Activated CD8-positive, alpha-beta T cell treated with anti-CD3 and anti-CD28 coated beads for 36 hours (primary cell): Measurements from ENCODE around the gene MAP3K3. TPM values are rescaled to one million over a fixed set of nuclear protein-coding genes. Genes with fewer than 3 reads are reported as not detected.

Source experiments
- ATAC-seq: fragments of 200-7000 bp; cut with Tn5 transposase; one replicate; pipeline ENCODE4 v1.10.0; 2021; ENCODE audit warnings: mild to moderate bottlenecking, moderate library complexity
- CTCF ChIA-PET: fragments of 350-600 bp; sonication (Branson Sonifier 250); formaldehyde crosslinking; loops from one replicate; lab custom pipeline; 2021; ENCODE audit warnings: antibody characterized with exemption; lab: Charles Lee
- POLR2A ChIA-PET: fragments of 350-600 bp; sonication (Branson Sonifier 250); formaldehyde crosslinking; loops from one replicate; lab custom pipeline; 2021; ENCODE audit warnings: antibody characterized with exemption; lab: Charles Lee
- DNase-seq: peaks from one replicate; pipeline ENCODE4 v3.0.0-alpha.2; 2020
- H3K27ac Mint-ChIP-seq: one replicate; pipeline ENCODE4 v1.8.0; 2021; ENCODE audit warnings: mild to moderate bottlenecking, mixed read lengths
- H3K27me3 Mint-ChIP-seq: one replicate; pipeline ENCODE4 v1.8.0; 2021; ENCODE audit warnings: mixed read lengths
- H3K36me3 Mint-ChIP-seq: one replicate; pipeline ENCODE4 v1.8.0; 2021; ENCODE audit warnings: low read depth, mixed read lengths
- H3K4me1 Mint-ChIP-seq: one replicate; pipeline ENCODE4 v1.8.0; 2021; ENCODE audit warnings: low read depth, mixed read lengths
- H3K4me3 Mint-ChIP-seq: one replicate; pipeline ENCODE4 v1.8.0; 2021; ENCODE audit warnings: mild to moderate bottlenecking, moderate library complexity, mixed read lengths
- H3K9me3 Mint-ChIP-seq: one replicate; pipeline ENCODE4 v1.8.0; 2021; ENCODE audit warnings: mixed read lengths
- intact Hi-C: fragments of 100-400 bp; cut with micrococcal nuclease; formaldehyde crosslinking; loops from one replicate; pipeline ENCODE4 v1.10.0; 2022
- total RNA-seq, 2 experiments: library from RNA; stranded (reverse); gene quantifications; one replicate each; pipeline ENCODE4 v1.2.3, GENCODE V29; 2021
- TF ChIP-seq, protein P1 (sequence below): fragments of 200-600 bp; IDR thresholded peaks from one replicate; pipeline ENCODE4 v1.8.0; 2022; ENCODE audit warnings: antibody characterized with exemption, mild to moderate bottlenecking

The MAP3K3 gene
- total RNA-seq, 2 experiments from 2014 or later: 20.6 to 22.5 TPM

GRCh38 chr17:63694229-63694949, 72.2 kb downstream of the MAP3K3 start:
- ATAC-seq (no peak), DNase-seq (no peak)
- no peaks in the 10 kb centered on the region for H3K27me3 Mint-ChIP-seq
- peaks cover 46% of the 10 kb centered on the region for H3K4me1 Mint-ChIP-seq
- POLR2A ChIA-PET: interaction anchor here (0.9 to 11.3 kb wide), 8 partner anchors 8 to 80 kb away, joined by 3 to 96 read pairs (median 10); partner anchors contain the start of genes CCDC47, DDX42 and MAP3K3
- H3K9me3 Mint-ChIP-seq: no peaks in the 10 kb centered on the region
- CTCF ChIA-PET: interaction anchor here (0.6 to 1.8 kb wide), 9 partner anchors 12 to 269 kb away, joined by 3 to 7 read pairs (median 4); partner anchors contain the start of gene MAP3K3
- no peak overlapping the region for H3K4me3 Mint-ChIP-seq
- intact Hi-C loops: no loop called here
- peaks cover 35% of the 10 kb centered on the region for H3K36me3 Mint-ChIP-seq
- TF ChIP-seq, protein P1, sequence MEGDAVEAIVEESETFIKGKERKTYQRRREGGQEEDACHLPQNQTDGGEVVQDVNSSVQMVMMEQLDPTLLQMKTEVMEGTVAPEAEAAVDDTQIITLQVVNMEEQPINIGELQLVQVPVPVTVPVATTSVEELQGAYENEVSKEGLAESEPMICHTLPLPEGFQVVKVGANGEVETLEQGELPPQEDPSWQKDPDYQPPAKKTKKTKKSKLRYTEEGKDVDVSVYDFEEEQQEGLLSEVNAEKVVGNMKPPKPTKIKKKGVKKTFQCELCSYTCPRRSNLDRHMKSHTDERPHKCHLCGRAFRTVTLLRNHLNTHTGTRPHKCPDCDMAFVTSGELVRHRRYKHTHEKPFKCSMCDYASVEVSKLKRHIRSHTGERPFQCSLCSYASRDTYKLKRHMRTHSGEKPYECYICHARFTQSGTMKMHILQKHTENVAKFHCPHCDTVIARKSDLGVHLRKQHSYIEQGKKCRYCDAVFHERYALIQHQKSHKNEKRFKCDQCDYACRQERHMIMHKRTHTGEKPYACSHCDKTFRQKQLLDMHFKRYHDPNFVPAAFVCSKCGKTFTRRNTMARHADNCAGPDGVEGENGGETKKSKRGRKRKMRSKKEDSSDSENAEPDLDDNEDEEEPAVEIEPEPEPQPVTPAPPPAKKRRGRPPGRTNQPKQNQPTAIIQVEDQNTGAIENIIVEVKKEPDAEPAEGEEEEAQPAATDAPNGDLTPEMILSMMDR: no peak
- H3K27ac Mint-ChIP-seq: peak overlapping the region; percentile 94

DNA sequence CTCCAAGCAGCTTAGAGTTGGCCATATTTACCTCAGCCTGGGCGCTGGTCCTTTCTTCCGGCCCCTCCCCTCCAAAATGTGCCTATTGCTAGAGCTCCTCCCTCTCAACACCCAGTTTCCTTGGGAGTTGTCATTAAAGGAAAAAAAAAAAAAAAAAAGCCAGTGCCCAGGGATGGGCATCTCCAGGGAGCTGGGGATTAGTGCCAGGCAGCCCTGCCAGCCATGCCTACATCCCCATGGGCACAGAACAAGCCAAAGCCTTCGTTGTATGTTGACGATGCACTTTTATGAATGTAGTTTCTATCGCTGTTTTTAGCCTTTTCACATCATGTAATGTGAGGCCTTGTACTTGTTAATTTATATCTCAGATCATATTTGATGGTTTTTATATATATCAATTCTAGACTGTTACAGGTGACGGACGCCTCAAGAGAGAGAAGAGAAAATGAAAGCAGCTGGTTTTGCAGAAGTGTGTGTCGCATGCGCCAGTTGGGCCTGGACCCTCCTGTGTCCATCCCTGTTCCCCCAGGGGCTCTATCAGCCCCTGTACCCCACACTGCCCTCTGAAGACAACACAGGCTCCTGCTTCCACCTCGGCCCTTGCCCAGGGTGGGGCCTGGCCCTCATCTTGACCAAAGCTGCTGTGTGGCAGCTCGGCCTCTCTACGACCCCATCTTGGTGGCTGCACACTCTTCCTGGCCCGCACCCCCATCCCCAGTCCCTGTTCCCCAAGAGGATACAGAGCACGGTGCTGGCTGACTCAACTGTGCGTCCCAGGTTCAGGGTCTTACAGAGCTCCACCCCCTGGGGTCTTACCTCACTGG, 72.9 kb downstream of the MAP3K3 start:
- Mint-ChIP-seq H3K4me1 (peaks cover 46% of the 10 kb centered on the region), H3K27me3 (no peaks in the 10 kb centered on the region), H3K4me3 (no peak overlapping the region), H3K9me3 (no peaks in the 10 kb centered on the region), H3K36me3 (peaks cover 35% of the 10 kb centered on the region), H3K27ac (peak overlapping the region; percentile 94)
- intact Hi-C loops: loop anchor here (5.0 kb wide), 2 partner anchors 73 to 137 kb away; partner anchors contain the start of gene MAP3K3
- DNase-seq: no peak
- ChIA-PET POLR2A (interaction anchor here (0.7 to 11.3 kb wide), 11 partner anchors 9 to 79 kb away, joined by 3 to 96 read pairs (median 10); partner anchors contain the start of genes CCDC47, DDX42 and MAP3K3), CTCF (interaction anchor here (0.9 to 1.8 kb wide), 6 partner anchors 11 to 87 kb away, joined by 3 to 5 read pairs (median 4); no protein-coding TSS in a partner anchor)
- ATAC-seq: no peak
- TF ChIP-seq, protein P1: no peak

- Mint-ChIP-seq H3K27ac (peak overlapping the region; percentile 94), H3K27me3 (no peaks in the 10 kb centered on the region), H3K9me3 (no peaks in the 10 kb centered on the region), H3K36me3 (peaks cover 34% of the 10 kb centered on the region), H3K4me3 (peak overlapping the region; percentile 83), H3K4me1 (peaks cover 46% of the 10 kb centered on the region)
- intact Hi-C loops: loop anchor here (5.0 kb wide), 2 partner anchors 74 to 136 kb away; partner anchors contain the start of gene MAP3K3
- ChIA-PET POLR2A (interaction anchor here (0.7 to 11.3 kb wide), 8 partner anchors 10 to 78 kb away, joined by 3 to 96 read pairs (median 24); partner anchors contain the start of genes CCDC47, DDX42 and MAP3K3), CTCF (interaction anchor here (1.3 to 3.6 kb wide), 7 partner anchors 10 to 84 kb away, joined by 3 to 28 read pairs (median 5); no protein-coding TSS in a partner anchor)
- ATAC-seq: no peak
- TF ChIP-seq, protein P1: no peak
- DNase-seq: no peak
Observed at GRCh38 chr17:63695889-63696288, 73.7 kb downstream of the MAP3K3 start.

DNA sequence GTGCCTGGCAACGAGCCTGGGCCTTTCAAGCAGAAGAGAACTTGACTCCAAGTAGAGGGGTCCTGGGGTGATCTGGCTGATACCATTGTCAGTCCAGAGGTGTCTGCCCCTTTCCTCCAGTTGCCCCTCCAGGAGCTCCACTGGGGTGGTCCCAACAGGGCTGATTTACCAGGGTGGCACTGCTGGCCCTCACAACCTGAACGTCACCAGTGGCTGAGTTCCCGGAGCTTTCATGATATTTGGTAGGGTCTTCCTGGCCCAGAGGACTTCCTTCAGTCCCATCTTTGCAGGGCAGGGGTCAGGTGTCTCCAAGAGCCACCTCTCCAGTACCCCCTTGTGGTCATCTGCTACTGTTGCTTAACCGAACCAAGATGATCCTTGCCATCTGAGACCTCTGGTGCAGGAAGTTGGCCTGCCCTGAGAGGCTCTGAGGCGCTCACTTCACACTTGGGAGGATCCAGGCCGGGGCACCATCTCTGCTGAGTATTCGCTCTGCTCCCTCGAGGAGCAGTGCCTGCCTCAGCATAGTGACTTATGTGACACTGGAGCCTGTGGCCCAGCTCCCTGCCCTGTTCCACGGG, 74.3 kb downstream of the MAP3K3 start:
- CTCF ChIA-PET: interaction anchor here (0.9 to 3.6 kb wide), 8 partner anchors 9 to 153 kb away, joined by 3 to 28 read pairs (median 4); partner anchors contain the start of gene DCAF7
- POLR2A ChIA-PET: interaction anchor here (0.9 to 11.3 kb wide), 11 partner anchors 8 to 78 kb away, joined by 4 to 96 read pairs (median 14); partner anchors contain the start of genes CCDC47, DDX42 and MAP3K3
- Mint-ChIP-seq H3K4me1 (peaks cover 47% of the 10 kb centered on the region), H3K4me3 (peak overlapping the region; percentile 83), H3K27me3 (no peaks in the 10 kb centered on the region), H3K27ac (peak overlapping the region; percentile 94), H3K9me3 (no peaks in the 10 kb centered on the region), H3K36me3 (peaks cover 35% of the 10 kb centered on the region)
- intact Hi-C loops: loop anchor here (5.0 kb wide), 2 partner anchors 74 to 136 kb away; partner anchors contain the start of gene MAP3K3
- DNase-seq (peak; percentile 64), ATAC-seq (peak; percentile 2)
- TF ChIP-seq, protein P1: peak; percentile 47
